NCI-H146 treated with DMSO at 0.1 percent for 48 hours (cell line): ENCODE measurements around the gene SERPINA12.

Source experiments
- DNase-seq: peaks from one replicate; lab custom pipeline; 2025; ENCODE audit not compliant: unreplicated experiment; lab: John Stamatoyannopoulos, UW

Gene SERPINA12

GRCh38 chr14:94467728-94468520, 41.3 kb downstream of the SERPINA12 start:
- DNase-seq = no peak

GRCh38 chr14:94466706-94467370, 42.4 kb downstream of the SERPINA12 start:
- no peak for DNase-seq

- no peak for DNase-seq
Measured at GRCh38 chr14:94465042-94465441, 44.2 kb downstream of the SERPINA12 start.

- DNase-seq = no peak
Measured at GRCh38 chr14:94464290-94464689, 45.0 kb downstream of the SERPINA12 start.

- no peak for DNase-seq
Measured at GRCh38 chr14:94462763-94463572, 46.3 kb downstream of the SERPINA12 start.

- no peak for DNase-seq
Measured at GRCh38 chr14:94462219-94462551, 47.1 kb downstream of the SERPINA12 start.

- DNase-seq = no peak
Measured at GRCh38 chr14:94461526-94462218, 47.6 kb downstream of the SERPINA12 start.

- DNase-seq = no peak
Measured at GRCh38 chr14:94460631-94461416, 48.4 kb downstream of the SERPINA12 start.

GRCh38 chr14:94458558-94459205, 50.6 kb downstream of the SERPINA12 start:
- DNase-seq = no peak

GRCh38 chr14:94458096-94458495, 51.2 kb downstream of the SERPINA12 start:
- no peak for DNase-seq

GRCh38 chr14:94455928-94456327, 53.3 kb downstream of the SERPINA12 start:
- no peak for DNase-seq

GRCh38 chr14:94451826-94452225, 57.4 kb downstream of the SERPINA12 start:
- DNase-seq = no peak

- no peak for DNase-seq
Measured at GRCh38 chr14:94451091-94451771, 58.0 kb downstream of the SERPINA12 start.

GRCh38 chr14:94450722-94451090, 58.6 kb downstream of the SERPINA12 start:
- DNase-seq = no peak

GRCh38 chr14:94449930-94450329, 59.3 kb downstream of the SERPINA12 start:
- no peak for DNase-seq

GRCh38 chr14:94448071-94448808, 61.0 kb downstream of the SERPINA12 start:
- no peak for DNase-seq

GRCh38 chr14:94447206-94447605, 62.1 kb downstream of the SERPINA12 start:
- DNase-seq = no peak

GRCh38 chr14:94446126-94446525, 63.1 kb downstream of the SERPINA12 start:
- DNase-seq = no peak

- no peak for DNase-seq
Measured at GRCh38 chr14:94445003-94445402, 64.3 kb downstream of the SERPINA12 start.
